Neural cell (in vitro differentiated cells): ENCODE measurements around the gene EFCAB7. TPM values are rescaled to one million over a fixed set of nuclear protein-coding genes. Genes with fewer than 3 reads are reported as not detected.
"Not testable (repeated sequence)": the region's sequence is repeated elsewhere in the genome, so short reads cannot be mapped to it uniquely, and the experiment has no call there.

Experiments
- H2AFZ ChIP-seq: fragments of 200-600, 300-800 bp; sonication (generic), shearing (Covaris generic); 2 replicates; pipeline ENCODE4 v1.6.0; 2014; ENCODE audit warnings: low read depth, mild to moderate bottlenecking, antibody characterized with exemption, low read length, moderate library complexity
- H3F3A ChIP-seq: fragments of 200-600 bp; shearing (Covaris generic); 2 replicates; pipeline ENCODE4 v1.6.1; 2016; ENCODE audit warnings: mild to moderate bottlenecking, moderate library complexity, mixed read lengths, antibody characterized with exemption, low read length; ENCODE audit not compliant: insufficient read depth, poor library complexity, severe bottlenecking
- H3K27ac ChIP-seq: fragments of 200-600, 300-800 bp; sonication (generic), shearing (Covaris generic); 2 replicates; pipeline ENCODE4 v1.5.1; 2014; ENCODE audit warnings: mild to moderate bottlenecking, low read length, moderate library complexity
- H3K27me3 ChIP-seq: fragments of 300-800, 200-600 bp; sonication (generic), shearing (Covaris generic); 2 replicates; pipeline ENCODE4 v1.6.0; 2014; ENCODE audit warnings: mild to moderate bottlenecking, low read depth, low read length, moderate library complexity; ENCODE audit not compliant: insufficient read depth
- H3K36me3 ChIP-seq: fragments of 300-800, 200-600 bp; sonication (generic), shearing (Covaris generic); 2 replicates; pipeline ENCODE4 v1.5.1; 2014; ENCODE audit warnings: mild to moderate bottlenecking, antibody characterized with exemption, low read length, moderate library complexity; ENCODE audit not compliant: insufficient read depth
- H3K4me2 ChIP-seq: fragments of 300-800, 200-600 bp; sonication (generic), shearing (Covaris generic); 2 replicates; pipeline ENCODE4 v1.6.0; 2014; ENCODE audit warnings: mild to moderate bottlenecking, low read length
- H3K4me3 ChIP-seq: fragments of 300-800, 200-600 bp; sonication (generic), shearing (Covaris generic); 2 replicates; pipeline ENCODE4 v1.5.1; 2014; ENCODE audit warnings: mild to moderate bottlenecking, low read length, moderate library complexity
- H3K79me2 ChIP-seq: fragments of 200-600 bp; shearing (Covaris generic); replicated peaks from 2 replicates; pipeline ENCODE4 v1.6.0; 2014; ENCODE audit warnings: mild to moderate bottlenecking, low read length, moderate library complexity; ENCODE audit not compliant: insufficient read depth
- H3K9ac ChIP-seq: fragments of 300-800, 200-600 bp; sonication (generic), shearing (Covaris generic); 2 replicates; pipeline ENCODE4 v1.6.1; 2016; ENCODE audit warnings: mild to moderate bottlenecking, low read length, mixed read lengths
- H3K9me2 ChIP-seq: fragments of 200-600 bp; shearing (Covaris generic); 2 replicates; pipeline ENCODE4 v1.6.1; 2016; ENCODE audit warnings: mild to moderate bottlenecking, low read length, mixed read lengths; ENCODE audit not compliant: insufficient read depth
- H3K9me3 ChIP-seq: fragments of 200-600, 300-800 bp; sonication (generic), shearing (Covaris generic); 2 replicates; pipeline ENCODE4 v1.6.1; 2016; ENCODE audit warnings: mild to moderate bottlenecking, mixed run types, low read length, moderate library complexity, mixed read lengths
- H4K20me1 ChIP-seq: fragments of 200-600 bp; shearing (Covaris generic); 2 replicates; pipeline ENCODE4 v1.6.1; 2016; ENCODE audit warnings: mild to moderate bottlenecking, mixed run types; ENCODE audit not compliant: insufficient read depth
- CTCF ChIP-seq: fragments of 450-650 bp; IDR thresholded peaks from 2 replicates; pipeline ENCODE4 v1.5.1; 2014; ENCODE audit warnings: antibody characterized with exemption, mild to moderate bottlenecking, moderate library complexity; ENCODE audit not compliant: poor library complexity, severe bottlenecking
- EP300 ChIP-seq: fragments of 450-650 bp; conservative IDR thresholded peaks from 2 replicates; pipeline ENCODE4 v1.6.1; 2014; ENCODE audit warnings: antibody characterized with exemption, mild to moderate bottlenecking, moderate library complexity; ENCODE audit not compliant: poor library complexity, severe bottlenecking
- EZH2 ChIP-seq: fragments of 200-600, 300-800 bp; shearing (Covaris generic), sonication (generic); IDR thresholded peaks from 2 replicates; pipeline ENCODE4 v1.6.1; 2014; ENCODE audit warnings: antibody characterized with exemption, low read length, borderline replicate concordance, mild to moderate bottlenecking; ENCODE audit not compliant: insufficient read depth, poor library complexity, severe bottlenecking
- MXI1 ChIP-seq: fragments of 450-650 bp; conservative IDR thresholded peaks from 2 replicates; pipeline ENCODE4 v1.6.1; 2014; ENCODE audit warnings: antibody characterized with exemption, mild to moderate bottlenecking; ENCODE audit not compliant: poor library complexity, severe bottlenecking
- POLR2AphosphoS5 ChIP-seq: IDR thresholded peaks from 2 replicates; pipeline ENCODE4 v1.6.1; 2012
- RAD21 ChIP-seq: fragments of 450-650 bp; conservative IDR thresholded peaks from 2 replicates; pipeline ENCODE4 v1.6.1; 2014; ENCODE audit warnings: antibody characterized with exemption, mild to moderate bottlenecking, moderate library complexity
- SMC3 ChIP-seq: fragments of 450-650 bp; conservative IDR thresholded peaks from 2 replicates; pipeline ENCODE4 v1.6.1; 2014; ENCODE audit warnings: antibody characterized with exemption, mild to moderate bottlenecking, moderate library complexity; ENCODE audit not compliant: poor library complexity
- TAF1 ChIP-seq: IDR thresholded peaks from 2 replicates; pipeline ENCODE4 v1.6.1; 2012; ENCODE audit warnings: low read depth
- polyA plus RNA-seq: library from polyadenylated mRNA; depleted of rRNA; stranded (reverse); fragments of >200 nt; gene quantifications from 2 replicates; pipeline ENCODE4 v1.2.3, GENCODE V29; 2014
- TF ChIP-seq, protein P1 (sequence below): IDR thresholded peaks from 2 replicates; pipeline ENCODE4 v1.6.1; 2012; ENCODE audit warnings: borderline replicate concordance

Gene EFCAB7
- polyA plus RNA-seq, 1 donor from 2014 or later, result 72.9 TPM

GRCh38 chr1:63569640-63570316, 46.5 kb downstream of the EFCAB7 start:
- H3F3A ChIP-seq, result no peaks in the 10 kb centered on the region
- no peak overlapping the region for H3K4me3 ChIP-seq
- H3K9ac ChIP-seq, result no peak overlapping the region
- H3K9me3 ChIP-seq, result no peaks in the 10 kb centered on the region
- H3K36me3 ChIP-seq, result no peaks in the 10 kb centered on the region
- no peak overlapping the region for H3K27ac ChIP-seq
- H3K79me2 ChIP-seq, result no peaks in the 10 kb centered on the region
- no peak overlapping the region for H2AFZ ChIP-seq
- H3K4me2 ChIP-seq, result no peak overlapping the region
- no peaks in the 10 kb centered on the region for H3K27me3 ChIP-seq
- no peaks in the 10 kb centered on the region for H3K9me2 ChIP-seq
- H4K20me1 ChIP-seq, result no peaks in the 10 kb centered on the region
- TF ChIP-seq RAD21 (no peak), CTCF (no peak), POLR2AphosphoS5 (no peak), EP300 (no peak), EZH2 (no peak), TAF1 (no peak), MXI1 (no peak), SMC3 (no peak)
- TF ChIP-seq, protein P1, sequence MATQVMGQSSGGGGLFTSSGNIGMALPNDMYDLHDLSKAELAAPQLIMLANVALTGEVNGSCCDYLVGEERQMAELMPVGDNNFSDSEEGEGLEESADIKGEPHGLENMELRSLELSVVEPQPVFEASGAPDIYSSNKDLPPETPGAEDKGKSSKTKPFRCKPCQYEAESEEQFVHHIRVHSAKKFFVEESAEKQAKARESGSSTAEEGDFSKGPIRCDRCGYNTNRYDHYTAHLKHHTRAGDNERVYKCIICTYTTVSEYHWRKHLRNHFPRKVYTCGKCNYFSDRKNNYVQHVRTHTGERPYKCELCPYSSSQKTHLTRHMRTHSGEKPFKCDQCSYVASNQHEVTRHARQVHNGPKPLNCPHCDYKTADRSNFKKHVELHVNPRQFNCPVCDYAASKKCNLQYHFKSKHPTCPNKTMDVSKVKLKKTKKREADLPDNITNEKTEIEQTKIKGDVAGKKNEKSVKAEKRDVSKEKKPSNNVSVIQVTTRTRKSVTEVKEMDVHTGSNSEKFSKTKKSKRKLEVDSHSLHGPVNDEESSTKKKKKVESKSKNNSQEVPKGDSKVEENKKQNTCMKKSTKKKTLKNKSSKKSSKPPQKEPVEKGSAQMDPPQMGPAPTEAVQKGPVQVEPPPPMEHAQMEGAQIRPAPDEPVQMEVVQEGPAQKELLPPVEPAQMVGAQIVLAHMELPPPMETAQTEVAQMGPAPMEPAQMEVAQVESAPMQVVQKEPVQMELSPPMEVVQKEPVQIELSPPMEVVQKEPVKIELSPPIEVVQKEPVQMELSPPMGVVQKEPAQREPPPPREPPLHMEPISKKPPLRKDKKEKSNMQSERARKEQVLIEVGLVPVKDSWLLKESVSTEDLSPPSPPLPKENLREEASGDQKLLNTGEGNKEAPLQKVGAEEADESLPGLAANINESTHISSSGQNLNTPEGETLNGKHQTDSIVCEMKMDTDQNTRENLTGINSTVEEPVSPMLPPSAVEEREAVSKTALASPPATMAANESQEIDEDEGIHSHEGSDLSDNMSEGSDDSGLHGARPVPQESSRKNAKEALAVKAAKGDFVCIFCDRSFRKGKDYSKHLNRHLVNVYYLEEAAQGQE, result no peak

DNA sequence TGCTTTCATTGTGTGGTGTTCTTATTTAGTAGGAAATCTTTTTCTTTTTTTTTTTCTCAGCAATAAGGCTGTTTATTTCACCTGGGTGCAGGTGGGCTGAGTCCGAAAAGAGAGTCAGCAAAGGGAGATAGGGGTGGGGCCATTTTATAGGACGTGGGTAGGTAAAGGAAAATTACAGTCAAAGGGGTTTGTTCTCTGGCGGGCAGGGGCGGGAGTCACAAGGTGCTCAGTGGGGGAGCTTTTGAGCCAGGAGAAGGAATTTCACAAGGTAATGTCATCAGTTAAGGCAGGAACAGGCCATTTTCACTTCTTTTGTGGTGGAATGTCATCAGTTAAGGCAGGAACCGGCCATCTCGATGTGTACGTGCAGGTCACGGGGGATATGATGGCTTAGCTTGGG, 49.4 kb downstream of the EFCAB7 start:
- not testable (repeated sequence) for H3K27ac ChIP-seq, H3K79me2 ChIP-seq, H2AFZ ChIP-seq, H3K27me3 ChIP-seq, H3K9ac ChIP-seq, H3K4me3 ChIP-seq, H3K36me3 ChIP-seq, H3K9me2 ChIP-seq, H4K20me1 ChIP-seq, H3F3A ChIP-seq, H3K9me3 ChIP-seq, H3K4me2 ChIP-seq

DNA sequence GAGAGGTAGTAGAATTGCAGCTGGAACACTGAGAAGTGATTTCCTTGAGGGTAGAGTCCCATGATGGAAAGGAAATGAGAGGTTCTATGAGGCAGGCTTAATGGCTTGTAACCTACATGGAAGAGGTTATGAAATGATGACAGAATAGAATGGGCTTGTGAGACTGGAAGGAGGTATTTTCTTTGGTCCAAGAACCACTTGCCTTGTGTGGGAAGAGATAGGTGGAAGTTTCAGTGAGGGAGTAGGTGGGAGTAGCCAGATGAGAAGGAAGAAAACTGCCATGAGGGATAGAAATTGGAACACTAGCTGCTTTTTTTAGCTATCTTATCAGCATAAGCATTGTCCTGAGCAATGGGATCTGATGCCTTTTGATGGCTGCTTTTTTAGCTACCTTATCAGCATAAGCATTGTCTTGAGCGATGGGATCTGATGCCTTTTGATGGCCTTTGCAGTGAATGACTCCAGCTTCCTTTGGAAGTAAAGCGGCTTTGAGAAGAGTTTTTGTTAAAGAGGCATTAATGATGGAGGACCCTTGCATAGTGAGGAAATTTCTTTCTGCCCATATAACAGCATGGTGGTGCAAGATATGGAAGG, 51.0 kb downstream of the EFCAB7 start:
- not testable (repeated sequence) for H3K4me3 ChIP-seq, H3K4me2 ChIP-seq

More for the DNA sequence above, 51.0 kb downstream of the EFCAB7 start:
- not testable (repeated sequence) for H3K79me2 ChIP-seq, H4K20me1 ChIP-seq, H3K9me3 ChIP-seq, H3K36me3 ChIP-seq, H3K9me2 ChIP-seq, H3K27ac ChIP-seq, H3F3A ChIP-seq, H3K9ac ChIP-seq, H3K27me3 ChIP-seq, H2AFZ ChIP-seq
